UCSD-AML1 (cell line): ENCODE data around the gene RGN.
"Not testable (repeated sequence)": the region's sequence is repeated elsewhere in the genome, so short reads cannot be mapped to it uniquely, and the experiment has no call there.

ENCODE experiments used
- DNase-seq: peaks from one replicate; lab custom pipeline; 2025; ENCODE audit not compliant: unreplicated experiment; lab: John Stamatoyannopoulos, UW

RGN gene

DNA sequence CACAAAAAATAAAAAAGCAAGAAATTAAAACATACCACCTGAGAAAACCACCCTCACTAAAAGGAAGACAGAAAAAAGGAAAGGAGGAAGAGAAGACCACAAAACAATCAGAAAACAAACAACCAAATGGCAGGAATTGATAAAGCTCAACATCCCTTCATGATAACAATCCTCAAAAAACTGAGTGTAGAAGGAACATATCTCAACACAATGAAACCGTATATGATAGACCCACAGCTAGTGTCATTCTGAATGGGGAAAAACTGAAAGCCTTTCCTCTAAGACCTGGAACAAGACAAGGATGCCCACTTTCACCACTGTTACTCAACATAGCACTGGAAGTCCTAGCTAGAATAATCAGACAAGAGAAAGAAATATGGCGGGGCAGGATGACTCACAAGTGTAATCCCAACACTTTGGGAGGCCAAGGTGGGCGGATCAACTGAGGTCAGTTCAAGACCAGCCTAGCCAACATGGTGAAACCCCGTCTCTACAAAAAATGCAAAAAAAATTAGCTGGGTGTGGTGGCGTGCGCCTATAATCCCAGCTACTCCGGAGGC is 38.4 kb downstream of the RGN start:
- DNase-seq: not testable (repeated sequence)

DNA sequence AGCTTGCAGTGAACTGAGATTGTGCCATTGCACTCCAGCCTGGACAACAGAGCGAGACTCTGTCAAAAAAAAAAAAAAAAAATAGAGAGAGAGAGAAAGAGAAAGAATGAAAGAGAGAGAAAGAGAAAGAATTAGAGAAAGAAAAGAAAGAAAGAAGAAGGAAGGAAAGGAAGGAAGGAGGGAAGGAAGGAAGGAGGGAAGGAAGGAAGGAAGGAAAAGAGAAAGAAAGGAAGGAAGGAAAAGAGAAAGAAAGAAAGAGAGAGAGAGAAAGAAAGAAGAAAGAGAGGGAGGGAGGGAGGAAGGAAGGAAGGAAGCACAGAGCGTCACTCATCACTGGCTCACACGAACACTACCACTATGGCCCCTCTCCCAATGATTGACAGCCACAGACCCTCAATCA is 46.2 kb downstream of the RGN start:
- DNase-seq: not testable (repeated sequence)

DNA sequence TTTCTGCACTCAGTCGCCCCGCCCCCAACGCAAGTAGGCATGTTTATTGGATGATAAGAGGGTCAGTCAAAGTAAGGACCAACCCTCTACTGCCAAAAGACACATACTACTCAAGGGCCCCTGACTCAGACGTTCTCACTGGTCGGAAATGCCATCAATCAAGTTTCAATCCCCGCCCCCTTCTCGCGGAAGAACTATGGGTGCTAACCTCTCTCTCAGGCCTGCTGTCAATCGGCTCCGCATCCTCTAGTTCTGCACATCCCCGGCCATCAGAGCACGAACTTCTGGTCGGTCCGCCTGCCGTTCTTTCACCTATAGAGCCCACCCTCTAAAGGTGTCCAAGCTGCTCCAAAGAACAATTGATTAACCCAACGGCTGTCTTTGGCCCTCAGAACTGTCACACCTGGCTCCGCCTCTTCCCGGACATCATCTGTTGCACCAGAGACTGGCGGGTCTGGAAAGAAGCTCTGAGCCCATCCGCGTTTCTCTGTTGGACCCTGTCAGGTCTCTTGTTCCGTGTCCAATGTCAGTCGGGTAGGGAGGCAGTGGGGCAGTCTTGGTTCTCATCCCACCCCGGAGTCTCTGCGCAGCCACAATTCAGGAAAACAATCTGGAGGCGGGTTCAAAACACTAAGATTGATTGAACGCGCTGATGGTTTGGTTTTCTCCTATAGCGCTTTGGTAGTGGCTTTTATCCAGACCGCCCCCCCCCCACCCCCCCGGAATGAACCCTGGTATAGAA is 51.1 kb downstream of the RGN start:
- DNase-seq: peak; percentile 86

DNA sequence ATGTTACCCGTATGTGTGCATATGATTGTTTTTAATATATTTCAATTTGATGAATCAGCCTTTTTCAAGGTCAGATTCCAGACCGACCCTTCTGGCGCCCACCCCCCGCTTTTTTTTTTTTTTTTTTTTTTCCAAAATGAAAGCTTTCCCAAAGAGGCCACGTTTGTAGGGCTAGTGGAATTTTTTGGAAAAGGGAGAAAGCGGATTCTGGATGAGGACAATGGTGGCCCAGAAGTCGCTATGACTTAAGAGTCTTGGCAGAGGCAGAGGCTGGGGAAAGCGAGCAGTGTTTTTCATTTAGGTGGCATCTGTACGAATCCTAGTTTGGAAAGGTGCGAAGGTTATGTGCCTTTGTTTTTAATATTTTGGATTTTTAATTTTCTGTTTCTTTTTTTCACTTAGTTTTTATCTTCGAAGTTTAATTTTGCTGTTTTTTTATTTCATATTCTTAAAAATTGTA is 51.7 kb downstream of the RGN start:
- no peak for DNase-seq

DNA sequence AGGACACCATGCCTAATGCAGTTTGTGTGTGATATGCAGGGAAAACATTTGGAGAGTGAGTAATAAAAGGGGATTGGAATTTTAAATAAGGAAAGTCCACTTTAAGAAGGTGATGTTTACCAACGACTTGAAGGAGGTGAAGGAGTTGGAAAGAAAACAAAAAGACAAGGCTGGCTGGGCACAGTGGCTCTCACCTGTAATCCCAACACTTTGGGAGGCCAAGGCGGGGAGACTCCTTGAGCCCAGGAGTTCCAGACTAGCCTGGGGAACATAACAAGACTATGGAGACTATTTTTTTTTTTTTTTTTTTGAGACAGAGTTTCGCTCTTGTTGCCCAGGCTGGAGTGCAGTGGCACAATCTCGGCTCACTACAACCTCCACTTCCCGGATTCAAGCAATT is 55.2 kb downstream of the RGN start:
- no peak for DNase-seq

DNA sequence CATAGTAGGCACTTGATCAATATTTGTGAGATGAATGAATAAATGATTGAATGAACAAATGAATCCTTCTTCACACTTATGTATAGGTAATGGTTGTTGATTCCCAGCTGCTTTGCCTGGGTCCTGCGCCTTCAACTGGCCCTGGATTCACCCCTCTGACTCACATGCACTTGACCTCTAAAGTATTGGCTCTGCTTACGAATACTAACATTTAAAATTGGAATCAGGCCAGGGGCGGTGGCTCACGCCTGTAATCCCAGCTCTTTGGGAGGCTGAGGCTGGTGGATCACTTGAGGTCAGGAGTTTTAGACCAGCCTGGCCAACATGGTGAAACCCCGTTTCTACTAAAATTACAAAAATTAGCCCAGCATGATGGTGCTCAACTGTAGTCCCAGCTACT is 57.4 kb downstream of the RGN start:
- not testable (repeated sequence) for DNase-seq

DNA sequence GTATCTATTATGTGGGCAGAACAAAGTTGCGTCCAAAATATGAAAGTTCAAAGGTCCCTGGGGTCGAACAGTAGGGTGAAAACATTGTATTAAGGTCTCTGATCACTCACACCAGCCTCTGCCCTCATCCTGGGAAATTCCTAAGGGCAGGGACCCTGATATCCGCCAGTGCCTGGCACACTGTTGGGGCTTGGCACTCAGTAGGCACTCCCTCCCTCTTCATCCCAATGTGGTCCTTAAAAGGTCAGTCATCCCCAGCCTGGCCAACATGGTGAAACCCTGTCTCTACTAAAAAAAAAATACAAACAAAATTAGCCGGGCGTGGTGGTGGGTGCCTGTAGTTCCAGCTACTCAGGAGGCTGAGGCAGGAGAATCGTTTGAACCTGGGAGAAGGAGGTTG is 59.9 kb downstream of the RGN start:
- DNase-seq: no peak
